ENCODE results near the gene DCAF11.

The DCAF11 gene

GRCh38 chr14:24076302-24076601, 38.3 kb upstream of the DCAF11 start:
- H2BK12ac ChIP-seq (ENCODE audit: low read length in 2 of 2) = no peak overlapping the region
- no peaks in the 10 kb centered on the region for H3K9me3 ChIP-seq (ENCODE audit: control insufficient read depth, low read length)
- H2AK5ac ChIP-seq (ENCODE audit: low read length, severe bottlenecking) = no peak overlapping the region
- no peak overlapping the region for H4K8ac ChIP-seq (ENCODE audit: low read length)
- no peak overlapping the region for H2BK120ac ChIP-seq (ENCODE audit: low read depth, low read length)
- H4K91ac ChIP-seq (ENCODE audit: low read length) = no peak overlapping the region
- H3K4me1 ChIP-seq (ENCODE audit: control insufficient read depth, insufficient read depth, low read depth, low read length) = peaks cover 7% of the 10 kb centered on the region
- H2BK5ac ChIP-seq (ENCODE audit: low read depth, low read length, poor library complexity, severe bottlenecking) = no peak overlapping the region
- H2BK15ac ChIP-seq (ENCODE audit: low read depth, poor library complexity, severe bottlenecking) = no peak overlapping the region
- no peak overlapping the region for H3K18ac ChIP-seq (ENCODE audit: low read depth in 1 of 2, low read length in 2 of 2)
- peaks cover 72 to 88% of the 10 kb centered on the region in 2 experiments for H3K27me3 ChIP-seq (ENCODE audit: control insufficient read depth in 1 of 2, insufficient read depth in 1 of 2, low read length in 2 of 2)
- no peak for DNase-seq
- no peak overlapping the region for H3K4me2 ChIP-seq (ENCODE audit: low read length, poor library complexity, severe bottlenecking)
- WGBS = 84% methylated on average over 8 of the region's 10 CpGs
- H3K14ac ChIP-seq (ENCODE audit: low read length in 2 of 2) = no peak overlapping the region
- H3K4ac ChIP-seq (ENCODE audit: low read depth in 1 of 2, low read length in 2 of 2) = no peak overlapping the region
- H3K36me3 ChIP-seq (ENCODE audit: control insufficient read depth in 1 of 2, insufficient read depth in 2 of 2, low read depth in 1 of 2, low read length in 2 of 2) = no peaks in the 10 kb centered on the region
- no peak overlapping the region for H3K9ac ChIP-seq (ENCODE audit: low read length)
- no peak overlapping the region for H3K4me3 ChIP-seq (ENCODE audit: insufficient read depth in 1 of 2, low read depth in 1 of 2, low read length in 2 of 2)
- no peak overlapping the region for H3K23ac ChIP-seq (ENCODE audit: low read length in 2 of 2)
- peaks cover 2% of the 10 kb centered on the region for H3K79me1 ChIP-seq (replicated peaks; ENCODE audit: low read length, poor library complexity, severe bottlenecking)
- no peak overlapping the region for H3K27ac ChIP-seq (ENCODE audit: low read length, poor library complexity, severe bottlenecking)
- no peak overlapping the region for H2AFZ ChIP-seq (ENCODE audit: low read depth, low read length)

GRCh38 chr14:24077086-24077485, 37.5 kb upstream of the DCAF11 start:
- Histone ChIP-seq H3K23ac (ENCODE audit: low read length in 2 of 2) (no peak overlapping the region), H3K9me3 (ENCODE audit: control insufficient read depth, low read length) (no peaks in the 10 kb centered on the region), H2BK15ac (ENCODE audit: low read depth, poor library complexity, severe bottlenecking) (no peak overlapping the region), H2AFZ (ENCODE audit: low read depth, low read length) (no peak overlapping the region), H3K4me3 (ENCODE audit: insufficient read depth in 1 of 2, low read depth in 1 of 2, low read length in 2 of 2) (no peak overlapping the region), H3K14ac (ENCODE audit: low read length in 2 of 2) (no peak overlapping the region), H4K8ac (ENCODE audit: low read length) (no peak overlapping the region), H3K27ac (ENCODE audit: low read length, poor library complexity, severe bottlenecking) (no peak overlapping the region), H3K4ac (ENCODE audit: low read depth in 1 of 2, low read length in 2 of 2) (no peak overlapping the region), H3K9ac (ENCODE audit: low read length) (no peak overlapping the region), H3K27me3 (ENCODE audit: control insufficient read depth in 1 of 2, insufficient read depth in 1 of 2, low read length in 2 of 2) (peaks cover 75 to 84% of the 10 kb centered on the region in 2 experiments), H4K91ac (ENCODE audit: low read length) (no peak overlapping the region), H3K36me3 (ENCODE audit: control insufficient read depth in 1 of 2, insufficient read depth in 2 of 2, low read depth in 1 of 2, low read length in 2 of 2) (no peaks in the 10 kb centered on the region), H2BK5ac (ENCODE audit: low read depth, low read length, poor library complexity, severe bottlenecking) (no peak overlapping the region), H2BK120ac (ENCODE audit: low read depth, low read length) (no peak overlapping the region), H2AK5ac (ENCODE audit: low read length, severe bottlenecking) (no peak overlapping the region), H2BK12ac (ENCODE audit: low read length in 2 of 2) (no peak overlapping the region), H3K4me2 (ENCODE audit: low read length, poor library complexity, severe bottlenecking) (no peak overlapping the region), H3K79me1 (replicated peaks; ENCODE audit: low read length, poor library complexity, severe bottlenecking) (peaks cover 2% of the 10 kb centered on the region), H3K18ac (ENCODE audit: low read depth in 1 of 2, low read length in 2 of 2) (no peak overlapping the region), H3K4me1 (ENCODE audit: control insufficient read depth, insufficient read depth, low read depth, low read length) (peaks cover 10% of the 10 kb centered on the region)
- DNase-seq = no peak
- 93% methylated on average over 23 of the region's 23 CpGs for WGBS

- WGBS = 53% methylated on average over 3 of the region's 3 CpGs
- H2BK12ac ChIP-seq (ENCODE audit: low read length in 2 of 2) = no peak overlapping the region
- no peak overlapping the region for H3K4ac ChIP-seq (ENCODE audit: low read depth in 1 of 2, low read length in 2 of 2)
- no peak for DNase-seq
- no peak overlapping the region for H2AK5ac ChIP-seq (ENCODE audit: low read length, severe bottlenecking)
- no peaks in the 10 kb centered on the region for H3K36me3 ChIP-seq (ENCODE audit: control insufficient read depth in 1 of 2, insufficient read depth in 2 of 2, low read depth in 1 of 2, low read length in 2 of 2)
- H2BK15ac ChIP-seq (ENCODE audit: low read depth, poor library complexity, severe bottlenecking) = no peak overlapping the region
- no peaks in the 10 kb centered on the region for H3K9me3 ChIP-seq (ENCODE audit: control insufficient read depth, low read length)
- H3K9ac ChIP-seq (ENCODE audit: low read length) = no peak overlapping the region
- no peak overlapping the region for H3K27ac ChIP-seq (ENCODE audit: low read length, poor library complexity, severe bottlenecking)
- H3K4me2 ChIP-seq (ENCODE audit: low read length, poor library complexity, severe bottlenecking) = no peak overlapping the region
- no peak overlapping the region for H4K91ac ChIP-seq (ENCODE audit: low read length)
- H2AFZ ChIP-seq (ENCODE audit: low read depth, low read length) = no peak overlapping the region
- H2BK5ac ChIP-seq (ENCODE audit: low read depth, low read length, poor library complexity, severe bottlenecking) = no peak overlapping the region
- peaks cover 76 to 84% of the 10 kb centered on the region in 2 experiments for H3K27me3 ChIP-seq (ENCODE audit: control insufficient read depth in 1 of 2, insufficient read depth in 1 of 2, low read length in 2 of 2)
- H2BK120ac ChIP-seq (ENCODE audit: low read depth, low read length) = no peak overlapping the region
- no peak overlapping the region for H4K8ac ChIP-seq (ENCODE audit: low read length)
- no peak overlapping the region for H3K23ac ChIP-seq (ENCODE audit: low read length in 2 of 2)
- no peak overlapping the region for H3K4me3 ChIP-seq (ENCODE audit: insufficient read depth in 1 of 2, low read depth in 1 of 2, low read length in 2 of 2)
- H3K4me1 ChIP-seq (ENCODE audit: control insufficient read depth, insufficient read depth, low read depth, low read length) = peaks cover 10% of the 10 kb centered on the region
- H3K79me1 ChIP-seq (replicated peaks; ENCODE audit: low read length, poor library complexity, severe bottlenecking) = peaks cover 2% of the 10 kb centered on the region
- no peak overlapping the region for H3K14ac ChIP-seq (ENCODE audit: low read length in 2 of 2)
- no peak overlapping the region for H3K18ac ChIP-seq (ENCODE audit: low read depth in 1 of 2, low read length in 2 of 2)
These were observed 36.4 kb upstream of the DCAF11 start for GRCh38 chr14:24078146-24078545.

- no peak overlapping the region for H2BK5ac ChIP-seq (ENCODE audit: low read depth, low read length, poor library complexity, severe bottlenecking)
- no peak overlapping the region for H3K27ac ChIP-seq (ENCODE audit: low read length, poor library complexity, severe bottlenecking)
- H3K79me1 ChIP-seq (replicated peaks; ENCODE audit: low read length, poor library complexity, severe bottlenecking) = peaks cover 2% of the 10 kb centered on the region
- H3K9ac ChIP-seq (ENCODE audit: low read length) = no peak overlapping the region
- WGBS = 73% methylated on average over 8 of the region's 9 CpGs
- DNase-seq = no peak
- H3K14ac ChIP-seq (ENCODE audit: low read length in 2 of 2) = no peak overlapping the region
- H3K4me3 ChIP-seq (ENCODE audit: insufficient read depth in 1 of 2, low read depth in 1 of 2, low read length in 2 of 2) = no peak overlapping the region
- H3K23ac ChIP-seq (ENCODE audit: low read length in 2 of 2) = no peak overlapping the region
- H2AFZ ChIP-seq (ENCODE audit: low read depth, low read length) = no peak overlapping the region
- no peak overlapping the region for H2BK12ac ChIP-seq (ENCODE audit: low read length in 2 of 2)
- no peak overlapping the region for H2AK5ac ChIP-seq (ENCODE audit: low read length, severe bottlenecking)
- no peak overlapping the region for H2BK15ac ChIP-seq (ENCODE audit: low read depth, poor library complexity, severe bottlenecking)
- peaks cover 82 to 83% of the 10 kb centered on the region in 2 experiments for H3K27me3 ChIP-seq (ENCODE audit: control insufficient read depth in 1 of 2, insufficient read depth in 1 of 2, low read length in 2 of 2)
- H4K91ac ChIP-seq (ENCODE audit: low read length) = no peak overlapping the region
- no peak overlapping the region for H3K18ac ChIP-seq (ENCODE audit: low read depth in 1 of 2, low read length in 2 of 2)
- no peak overlapping the region for H2BK120ac ChIP-seq (ENCODE audit: low read depth, low read length)
- no peak overlapping the region for H3K4me2 ChIP-seq (ENCODE audit: low read length, poor library complexity, severe bottlenecking)
- no peak overlapping the region for H3K4ac ChIP-seq (ENCODE audit: low read depth in 1 of 2, low read length in 2 of 2)
- no peaks in the 10 kb centered on the region for H3K9me3 ChIP-seq (ENCODE audit: control insufficient read depth, low read length)
- H3K4me1 ChIP-seq (ENCODE audit: control insufficient read depth, insufficient read depth, low read depth, low read length) = peaks cover 10% of the 10 kb centered on the region
- H4K8ac ChIP-seq (ENCODE audit: low read length) = no peak overlapping the region
- H3K36me3 ChIP-seq (ENCODE audit: control insufficient read depth in 1 of 2, insufficient read depth in 2 of 2, low read depth in 1 of 2, low read length in 2 of 2) = no peaks in the 10 kb centered on the region
These were observed 35.0 kb upstream of the DCAF11 start for GRCh38 chr14:24079491-24080141.

All from mesenchymal stem cell (in vitro differentiated cells and primary cell).